WTC11 (cell line): ENCODE data around the gene NDUFS3. TPM values are rescaled to one million over a fixed set of nuclear protein-coding genes. Genes with fewer than 3 reads are reported as not detected.

ENCODE experiments used
- ATAC-seq: fragments of 200-7000 bp; cut with Tn5 transposase; 2 replicates; pipeline ENCODE4 v1.10.0; 2021; ENCODE audit warnings: mild to moderate bottlenecking, moderate library complexity
- CTCF ChIA-PET: fragments of 300-600 bp; sonication (Branson Sonifier 250); formaldehyde crosslinking; loops from one replicate; lab custom pipeline; 2021; ENCODE audit warnings: antibody characterized with exemption; lab: Charles Lee
- POLR2A ChIA-PET: fragments of 350-600 bp; sonication (Branson Sonifier 250); formaldehyde crosslinking; loops from one replicate; lab custom pipeline; 2021; ENCODE audit warnings: antibody characterized with exemption; lab: Charles Lee
- DNase-seq: peaks from one replicate; pipeline ENCODE4 v3.0.0; 2021; ENCODE audit warnings: low spot score
- H3K27ac Mint-ChIP-seq: 2 replicates; pipeline ENCODE4 v1.8.0; 2021; ENCODE audit warnings: mixed read lengths
- H3K27me3 Mint-ChIP-seq: 2 replicates; pipeline ENCODE4 v1.8.0; 2021; ENCODE audit warnings: low read depth, mild to moderate bottlenecking, moderate library complexity, mixed read lengths
- H3K36me3 Mint-ChIP-seq: 2 replicates; pipeline ENCODE4 v1.8.0; 2021; ENCODE audit warnings: mixed read lengths
- H3K4me1 Mint-ChIP-seq: 2 replicates; pipeline ENCODE4 v1.8.0; 2022; ENCODE audit warnings: mixed read lengths
- H3K4me3 Mint-ChIP-seq: 2 replicates; pipeline ENCODE4 v1.8.0; 2021; ENCODE audit warnings: mild to moderate bottlenecking, moderate library complexity, mixed read lengths
- H3K9me3 Mint-ChIP-seq: 2 replicates; pipeline ENCODE4 v1.8.0; 2021; ENCODE audit warnings: mixed read lengths
- EMX1 ChIP-seq: fragments of 250-450 bp; sonication (Bioruptor Pico); IDR thresholded peaks from 2 replicates; pipeline ENCODE4 v1.8.0; 2021; ENCODE audit warnings: mild to moderate bottlenecking
- FOXK1 ChIP-seq: sonication (generic); formaldehyde crosslinking; IDR thresholded peaks from 2 replicates; pipeline ENCODE4 v1.8.0; 2022; ENCODE audit warnings: mild to moderate bottlenecking, moderate library complexity, missing genetic modification reagents
- KAT7 ChIP-seq: sonication (generic); formaldehyde crosslinking; IDR thresholded peaks from 2 replicates; pipeline ENCODE4 v1.8.1; 2023; ENCODE audit warnings: missing genetic modification reagents, mild to moderate bottlenecking, borderline replicate concordance
- NFE2L1 ChIP-seq: sonication (generic); formaldehyde crosslinking; IDR thresholded peaks from 2 replicates; pipeline ENCODE4 v1.8.1; 2023; ENCODE audit warnings: missing genetic modification reagents
- total RNA-seq: library from RNA; stranded (reverse); gene quantifications from 3 replicates; pipeline ENCODE4 v1.2.3, GENCODE V29; 2021
- TF ChIP-seq, protein P1 (sequence below): sonication (generic); formaldehyde crosslinking; IDR thresholded peaks from 2 replicates; pipeline ENCODE4 v1.8.1; 2022; ENCODE audit warnings: low read depth, missing genetic modification reagents, borderline replicate concordance
- TF ChIP-seq, protein P2 (sequence below): fragments of 250-450 bp; sonication (Bioruptor Pico); IDR thresholded peaks from 2 replicates; pipeline ENCODE4 v1.8.0; 2021; ENCODE audit warnings: mild to moderate bottlenecking
- TF ChIP-seq, protein P3 (sequence below): fragments of 200-600 bp; IDR thresholded peaks from 2 replicates; pipeline ENCODE4 v1.8.0; 2022; ENCODE audit warnings: antibody characterized with exemption
- TF ChIP-seq, protein P4 (sequence below): sonication (generic); formaldehyde crosslinking; IDR thresholded peaks from 2 replicates; pipeline ENCODE4 v1.8.1; 2023; ENCODE audit warnings: mild to moderate bottlenecking, missing genetic modification reagents
- TF ChIP-seq, protein P5 (sequence below): sonication (generic); formaldehyde crosslinking; IDR thresholded peaks from 2 replicates; pipeline ENCODE4 v1.8.0; 2022; ENCODE audit warnings: missing genetic modification reagents
- TF ChIP-seq, protein P6 (sequence below): sonication (generic); formaldehyde crosslinking; conservative IDR thresholded peaks from 2 replicates; pipeline ENCODE4 v1.8.1; 2023; ENCODE audit warnings: mild to moderate bottlenecking, low read depth, missing genetic modification reagents, moderate library complexity

Gene NDUFS3
- total RNA-seq, 1 experiment from 2014 or later, result 140 TPM

DNA sequence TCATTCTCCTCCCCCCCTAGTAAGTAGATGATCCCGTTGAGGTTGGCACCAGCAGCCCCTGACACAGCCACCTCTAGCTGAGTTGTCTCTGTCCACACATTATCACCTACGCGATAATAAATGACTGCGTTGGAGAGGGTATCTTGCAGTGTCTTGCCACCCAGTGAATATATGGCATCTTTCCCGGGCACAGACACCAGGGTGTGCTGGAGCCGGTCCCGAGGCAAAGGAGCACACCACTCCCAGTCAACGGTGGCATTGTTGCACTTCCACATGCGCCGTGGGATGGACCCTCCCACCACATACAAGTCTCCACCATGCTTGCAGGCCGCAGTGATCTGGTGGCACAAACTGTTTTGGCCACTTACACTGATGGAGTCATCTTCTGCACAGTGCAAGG is 5.6 kb upstream of the NDUFS3 start:
- H3K4me1 Mint-ChIP-seq, result peaks cover 12% of the 10 kb centered on the region
- no peak overlapping the region for H3K27ac Mint-ChIP-seq

More for the DNA sequence above, 5.6 kb upstream of the NDUFS3 start:
- Mint-ChIP-seq H3K4me3 (no peak overlapping the region), H3K27me3 (no peaks in the 10 kb centered on the region), H3K9me3 (no peaks in the 10 kb centered on the region), H3K36me3 (peaks cover 67% of the 10 kb centered on the region)
- TF ChIP-seq, protein P1, sequence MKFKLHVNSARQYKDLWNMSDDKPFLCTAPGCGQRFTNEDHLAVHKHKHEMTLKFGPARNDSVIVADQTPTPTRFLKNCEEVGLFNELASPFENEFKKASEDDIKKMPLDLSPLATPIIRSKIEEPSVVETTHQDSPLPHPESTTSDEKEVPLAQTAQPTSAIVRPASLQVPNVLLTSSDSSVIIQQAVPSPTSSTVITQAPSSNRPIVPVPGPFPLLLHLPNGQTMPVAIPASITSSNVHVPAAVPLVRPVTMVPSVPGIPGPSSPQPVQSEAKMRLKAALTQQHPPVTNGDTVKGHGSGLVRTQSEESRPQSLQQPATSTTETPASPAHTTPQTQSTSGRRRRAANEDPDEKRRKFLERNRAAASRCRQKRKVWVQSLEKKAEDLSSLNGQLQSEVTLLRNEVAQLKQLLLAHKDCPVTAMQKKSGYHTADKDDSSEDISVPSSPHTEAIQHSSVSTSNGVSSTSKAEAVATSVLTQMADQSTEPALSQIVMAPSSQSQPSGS (CRISPR knock-in tag), result no peak
- TF ChIP-seq, protein P2, sequence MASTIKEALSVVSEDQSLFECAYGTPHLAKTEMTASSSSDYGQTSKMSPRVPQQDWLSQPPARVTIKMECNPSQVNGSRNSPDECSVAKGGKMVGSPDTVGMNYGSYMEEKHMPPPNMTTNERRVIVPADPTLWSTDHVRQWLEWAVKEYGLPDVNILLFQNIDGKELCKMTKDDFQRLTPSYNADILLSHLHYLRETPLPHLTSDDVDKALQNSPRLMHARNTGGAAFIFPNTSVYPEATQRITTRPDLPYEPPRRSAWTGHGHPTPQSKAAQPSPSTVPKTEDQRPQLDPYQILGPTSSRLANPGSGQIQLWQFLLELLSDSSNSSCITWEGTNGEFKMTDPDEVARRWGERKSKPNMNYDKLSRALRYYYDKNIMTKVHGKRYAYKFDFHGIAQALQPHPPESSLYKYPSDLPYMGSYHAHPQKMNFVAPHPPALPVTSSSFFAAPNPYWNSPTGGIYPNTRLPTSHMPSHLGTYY, result no peak
- TF ChIP-seq FOXK1 (CRISPR knock-in tag) (no peak), EMX1 (CRISPR knock-in tag) (no peak), KAT7 (CRISPR knock-in tag) (no peak), NFE2L1 (CRISPR knock-in tag) (no peak)
- TF ChIP-seq, protein P3, sequence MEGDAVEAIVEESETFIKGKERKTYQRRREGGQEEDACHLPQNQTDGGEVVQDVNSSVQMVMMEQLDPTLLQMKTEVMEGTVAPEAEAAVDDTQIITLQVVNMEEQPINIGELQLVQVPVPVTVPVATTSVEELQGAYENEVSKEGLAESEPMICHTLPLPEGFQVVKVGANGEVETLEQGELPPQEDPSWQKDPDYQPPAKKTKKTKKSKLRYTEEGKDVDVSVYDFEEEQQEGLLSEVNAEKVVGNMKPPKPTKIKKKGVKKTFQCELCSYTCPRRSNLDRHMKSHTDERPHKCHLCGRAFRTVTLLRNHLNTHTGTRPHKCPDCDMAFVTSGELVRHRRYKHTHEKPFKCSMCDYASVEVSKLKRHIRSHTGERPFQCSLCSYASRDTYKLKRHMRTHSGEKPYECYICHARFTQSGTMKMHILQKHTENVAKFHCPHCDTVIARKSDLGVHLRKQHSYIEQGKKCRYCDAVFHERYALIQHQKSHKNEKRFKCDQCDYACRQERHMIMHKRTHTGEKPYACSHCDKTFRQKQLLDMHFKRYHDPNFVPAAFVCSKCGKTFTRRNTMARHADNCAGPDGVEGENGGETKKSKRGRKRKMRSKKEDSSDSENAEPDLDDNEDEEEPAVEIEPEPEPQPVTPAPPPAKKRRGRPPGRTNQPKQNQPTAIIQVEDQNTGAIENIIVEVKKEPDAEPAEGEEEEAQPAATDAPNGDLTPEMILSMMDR, result no peak
- TF ChIP-seq, protein P4, sequence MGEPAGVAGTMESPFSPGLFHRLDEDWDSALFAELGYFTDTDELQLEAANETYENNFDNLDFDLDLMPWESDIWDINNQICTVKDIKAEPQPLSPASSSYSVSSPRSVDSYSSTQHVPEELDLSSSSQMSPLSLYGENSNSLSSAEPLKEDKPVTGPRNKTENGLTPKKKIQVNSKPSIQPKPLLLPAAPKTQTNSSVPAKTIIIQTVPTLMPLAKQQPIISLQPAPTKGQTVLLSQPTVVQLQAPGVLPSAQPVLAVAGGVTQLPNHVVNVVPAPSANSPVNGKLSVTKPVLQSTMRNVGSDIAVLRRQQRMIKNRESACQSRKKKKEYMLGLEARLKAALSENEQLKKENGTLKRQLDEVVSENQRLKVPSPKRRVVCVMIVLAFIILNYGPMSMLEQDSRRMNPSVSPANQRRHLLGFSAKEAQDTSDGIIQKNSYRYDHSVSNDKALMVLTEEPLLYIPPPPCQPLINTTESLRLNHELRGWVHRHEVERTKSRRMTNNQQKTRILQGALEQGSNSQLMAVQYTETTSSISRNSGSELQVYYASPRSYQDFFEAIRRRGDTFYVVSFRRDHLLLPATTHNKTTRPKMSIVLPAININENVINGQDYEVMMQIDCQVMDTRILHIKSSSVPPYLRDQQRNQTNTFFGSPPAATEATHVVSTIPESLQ (CRISPR knock-in tag), result no peak
- TF ChIP-seq, protein P5, sequence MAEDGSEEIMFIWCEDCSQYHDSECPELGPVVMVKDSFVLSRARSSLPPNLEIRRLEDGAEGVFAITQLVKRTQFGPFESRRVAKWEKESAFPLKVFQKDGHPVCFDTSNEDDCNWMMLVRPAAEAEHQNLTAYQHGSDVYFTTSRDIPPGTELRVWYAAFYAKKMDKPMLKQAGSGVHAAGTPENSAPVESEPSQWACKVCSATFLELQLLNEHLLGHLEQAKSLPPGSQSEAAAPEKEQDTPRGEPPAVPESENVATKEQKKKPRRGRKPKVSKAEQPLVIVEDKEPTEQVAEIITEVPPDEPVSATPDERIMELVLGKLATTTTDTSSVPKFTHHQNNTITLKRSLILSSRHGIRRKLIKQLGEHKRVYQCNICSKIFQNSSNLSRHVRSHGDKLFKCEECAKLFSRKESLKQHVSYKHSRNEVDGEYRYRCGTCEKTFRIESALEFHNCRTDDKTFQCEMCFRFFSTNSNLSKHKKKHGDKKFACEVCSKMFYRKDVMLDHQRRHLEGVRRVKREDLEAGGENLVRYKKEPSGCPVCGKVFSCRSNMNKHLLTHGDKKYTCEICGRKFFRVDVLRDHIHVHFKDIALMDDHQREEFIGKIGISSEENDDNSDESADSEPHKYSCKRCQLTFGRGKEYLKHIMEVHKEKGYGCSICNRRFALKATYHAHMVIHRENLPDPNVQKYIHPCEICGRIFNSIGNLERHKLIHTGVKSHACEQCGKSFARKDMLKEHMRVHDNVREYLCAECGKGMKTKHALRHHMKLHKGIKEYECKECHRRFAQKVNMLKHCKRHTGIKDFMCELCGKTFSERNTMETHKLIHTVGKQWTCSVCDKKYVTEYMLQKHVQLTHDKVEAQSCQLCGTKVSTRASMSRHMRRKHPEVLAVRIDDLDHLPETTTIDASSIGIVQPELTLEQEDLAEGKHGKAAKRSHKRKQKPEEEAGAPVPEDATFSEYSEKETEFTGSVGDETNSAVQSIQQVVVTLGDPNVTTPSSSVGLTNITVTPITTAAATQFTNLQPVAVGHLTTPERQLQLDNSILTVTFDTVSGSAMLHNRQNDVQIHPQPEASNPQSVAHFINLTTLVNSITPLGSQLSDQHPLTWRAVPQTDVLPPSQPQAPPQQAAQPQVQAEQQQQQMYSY (CRISPR knock-in tag), result no peak
- TF ChIP-seq, protein P6, sequence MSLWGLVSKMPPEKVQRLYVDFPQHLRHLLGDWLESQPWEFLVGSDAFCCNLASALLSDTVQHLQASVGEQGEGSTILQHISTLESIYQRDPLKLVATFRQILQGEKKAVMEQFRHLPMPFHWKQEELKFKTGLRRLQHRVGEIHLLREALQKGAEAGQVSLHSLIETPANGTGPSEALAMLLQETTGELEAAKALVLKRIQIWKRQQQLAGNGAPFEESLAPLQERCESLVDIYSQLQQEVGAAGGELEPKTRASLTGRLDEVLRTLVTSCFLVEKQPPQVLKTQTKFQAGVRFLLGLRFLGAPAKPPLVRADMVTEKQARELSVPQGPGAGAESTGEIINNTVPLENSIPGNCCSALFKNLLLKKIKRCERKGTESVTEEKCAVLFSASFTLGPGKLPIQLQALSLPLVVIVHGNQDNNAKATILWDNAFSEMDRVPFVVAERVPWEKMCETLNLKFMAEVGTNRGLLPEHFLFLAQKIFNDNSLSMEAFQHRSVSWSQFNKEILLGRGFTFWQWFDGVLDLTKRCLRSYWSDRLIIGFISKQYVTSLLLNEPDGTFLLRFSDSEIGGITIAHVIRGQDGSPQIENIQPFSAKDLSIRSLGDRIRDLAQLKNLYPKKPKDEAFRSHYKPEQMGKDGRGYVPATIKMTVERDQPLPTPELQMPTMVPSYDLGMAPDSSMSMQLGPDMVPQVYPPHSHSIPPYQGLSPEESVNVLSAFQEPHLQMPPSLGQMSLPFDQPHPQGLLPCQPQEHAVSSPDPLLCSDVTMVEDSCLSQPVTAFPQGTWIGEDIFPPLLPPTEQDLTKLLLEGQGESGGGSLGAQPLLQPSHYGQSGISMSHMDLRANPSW (CRISPR knock-in tag), result no peak
- DNase-seq (no peak), ATAC-seq (no peak)
- ChIA-PET CTCF (no interaction called here), POLR2A (no interaction called here)
